Measurements from ENCODE around the gene CFAP45. TPM values are rescaled to one million over a fixed set of nuclear protein-coding genes. Genes with fewer than 3 reads are reported as not detected.

The CFAP45 gene
- total and polyA plus RNA-seq, 2 experiments from 2014 or later: 0.36 TPM; not detected in 1

DNA sequence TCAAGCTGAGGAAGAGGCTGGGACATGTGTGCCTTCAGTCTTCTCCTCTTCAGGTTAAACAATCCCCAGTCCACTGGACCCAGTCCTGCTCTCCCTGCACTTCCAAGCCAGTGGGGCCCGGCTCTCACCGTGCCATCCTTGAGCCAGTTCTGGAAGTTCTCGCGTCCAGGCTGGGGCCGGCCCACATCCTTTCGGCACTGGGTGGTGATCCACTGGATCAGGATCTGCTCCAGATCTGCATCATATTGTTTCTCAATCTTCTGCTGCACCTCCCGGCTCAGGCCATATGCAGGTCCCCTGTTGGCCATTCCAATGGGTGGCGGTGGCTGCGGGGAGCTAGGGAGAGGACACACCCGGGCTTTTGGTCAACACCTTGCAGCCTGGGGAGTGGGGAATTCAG is 20.2 kb upstream of the CFAP45 start (continued):
- TF ChIP-seq CTCF (conservative IDR thresholded peaks at IDR 0.05; ENCODE audit: low read depth in 2 of 2): no peak
- no peak for TF ChIP-seq ZNF462 (CRISPR knock-in tag; IDR thresholded peaks at IDR 0.05)
- no peak for TF ChIP-seq CREB1 (CRISPR knock-in tag; IDR thresholded peaks at IDR 0.05; ENCODE audit: low read depth)
- TF ChIP-seq EZH2 (IDR thresholded peaks at IDR 0.05; ENCODE audit: low read depth, unreplicated experiment): no peak
- TF ChIP-seq STAT1 (IDR thresholded peaks at IDR 0.05; ENCODE audit: unreplicated experiment): no peak

DNA sequence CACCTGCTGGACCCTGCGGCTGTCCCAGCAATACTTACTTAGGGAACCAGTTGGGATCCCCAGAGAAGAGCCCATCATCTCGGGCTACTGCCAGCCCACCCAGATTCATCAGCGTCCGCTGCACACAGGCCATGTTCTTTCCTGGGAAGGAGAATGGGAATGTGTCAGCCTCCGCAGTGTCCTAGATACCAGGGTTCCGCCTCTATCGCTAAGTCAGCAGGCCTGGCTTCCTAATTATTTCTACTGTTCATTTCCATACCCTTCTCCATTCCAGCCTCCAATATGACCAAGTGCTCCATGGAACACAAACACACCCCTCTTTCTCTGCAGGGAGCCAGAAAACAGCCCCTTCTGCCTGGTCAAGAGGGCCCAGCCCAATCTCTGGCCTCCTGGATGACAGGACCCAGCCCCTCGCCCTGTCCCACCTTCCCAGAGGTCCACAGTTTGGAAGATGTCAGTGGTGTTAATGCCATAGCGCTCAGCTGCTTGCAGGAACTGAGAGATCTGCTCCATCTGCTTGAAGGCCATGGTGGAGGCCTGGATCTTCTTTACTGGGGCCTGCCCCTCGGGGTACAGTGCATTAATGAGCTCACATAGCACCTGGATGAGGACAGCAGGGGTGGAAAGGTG is 19.4 kb upstream of the CFAP45 start:
- H3K27ac ChIP-seq (ENCODE audit: low read depth): no peak overlapping the region
- no peaks in the 10 kb centered on the region for H3K9me2 ChIP-seq (ENCODE audit: insufficient read depth)
- H3K27me3 Mint-ChIP-seq (ENCODE audit: insufficient read depth, low read depth, poor library complexity): peaks cover 20% of the 10 kb centered on the region
- no peaks in the 10 kb centered on the region for H3K36me3 ChIP-seq (ENCODE audit: insufficient read depth)
- no peaks in the 10 kb centered on the region for H3F3A ChIP-seq (replicated peaks; ENCODE audit: low read depth)
- peaks cover 28% of the 10 kb centered on the region for H3K4me1 ChIP-seq (ENCODE audit: insufficient read depth)
- peaks cover 9% of the 10 kb centered on the region for H3K27me3 ChIP-seq (ENCODE audit: insufficient read depth)
- no peak overlapping the region for H3K4me3 Mint-ChIP-seq
- H2AFZ ChIP-seq: no peak overlapping the region
- DNase-seq (ENCODE audit: low spot score) (no peak), ATAC-seq (no peak)
- no peaks in the 10 kb centered on the region for H3K9me3 Mint-ChIP-seq
- no peak overlapping the region for H3K27ac Mint-ChIP-seq
- no peak for TF ChIP-seq JUNB (IDR thresholded peaks at IDR 0.05; ENCODE audit: unreplicated experiment)
- no peaks in the 10 kb centered on the region for H4K20me1 ChIP-seq (replicated peaks; ENCODE audit: insufficient read depth)
- H3K79me2 ChIP-seq (replicated peaks; ENCODE audit: insufficient read depth): no peaks in the 10 kb centered on the region; the same call in 1 of the 2 replicates
- H3K4me3 ChIP-seq: no peak overlapping the region
- peaks cover 11% of the 10 kb centered on the region for H3K36me3 Mint-ChIP-seq (ENCODE audit: low read depth)
- peaks cover 48% of the 10 kb centered on the region for H3K4me1 Mint-ChIP-seq
- no peak overlapping the region for H3K4me2 ChIP-seq

Measured in GM23338 (cell line).